CD14-positive monocyte (primary cell): ENCODE results near the gene KEL. TPM values are rescaled to one million over a fixed set of nuclear protein-coding genes. Genes with fewer than 3 reads are reported as not detected.

ENCODE experiments used
- DNase-seq, 3 donors: peaks; one replicate each; pipeline ENCODE4 v3.0.0-alpha.2; 2011 to 2022
- H2AFZ ChIP-seq: 2 replicates; pipeline ENCODE4 v1.6.0; 2012; ENCODE audit warnings: mild to moderate bottlenecking, low read depth, low read length, inconsistent platforms; ENCODE audit not compliant: insufficient read depth, poor library complexity, severe bottlenecking
- H3K27ac ChIP-seq, 2 donors: 1 replicate in 1 of 2; 2 replicates in 1 of 2; pipeline ENCODE4 v1.5.1; 2012 to 2013; ENCODE audit warnings: low read length in 2 of 2, control low read depth in 1 of 2, inconsistent platforms in 1 of 2, low read depth in 1 of 2, mild to moderate bottlenecking in 1 of 2
- H3K27me3 ChIP-seq, 2 donors: one replicate each; pipeline versions ENCODE4 v1.6.0 to v1.6.1; 2011 to 2013; ENCODE audit warnings: low read length in 2 of 2; ENCODE audit not compliant: control insufficient read depth in 2 of 2, insufficient read depth in 2 of 2
- H3K36me3 ChIP-seq, 2 donors: replicated peaks in 1 of 2; 1 replicate in 1 of 2; 2 replicates in 1 of 2; pipeline versions ENCODE4 v1.5.1 to v1.6.1; 2012 to 2013; ENCODE audit warnings: low read length in 2 of 2, control low read depth in 1 of 2, inconsistent platforms in 1 of 2, mild to moderate bottlenecking in 1 of 2; ENCODE audit not compliant: insufficient read depth in 2 of 2, control insufficient read depth in 1 of 2
- H3K4me1 ChIP-seq, 2 donors: 1 replicate in 1 of 2; 2 replicates in 1 of 2; pipeline versions ENCODE4 v1.5.1 to v1.6.1; 2012 to 2013; ENCODE audit warnings: low read length in 2 of 2, control low read depth in 1 of 2, inconsistent platforms in 1 of 2, mild to moderate bottlenecking in 1 of 2, moderate library complexity in 1 of 2; ENCODE audit not compliant: insufficient read depth in 2 of 2, control insufficient read depth in 1 of 2
- H3K4me2 ChIP-seq: replicated peaks from 2 replicates; pipeline ENCODE3; 2012; ENCODE audit warnings: low read length, moderate library complexity, mild to moderate bottlenecking; ENCODE audit not compliant: poor library complexity, severe bottlenecking; ENCODE audit errors: extremely low read depth
- H3K4me3 ChIP-seq, 3 experiments: fragments of 200-600 bp in 1 of 3; sonication (generic) in 1 of 3; replicated peaks in 1 of 3; 1 replicate in 2 of 3; 2 replicates in 1 of 3; pipeline ENCODE4 v1.5.1; 2011 to 2013; ENCODE audit warnings: low read length in 3 of 3, mild to moderate bottlenecking in 3 of 3, control low read depth in 2 of 3, low read depth in 2 of 3, inconsistent platforms in 1 of 3, moderate library complexity in 1 of 3
- H3K79me2 ChIP-seq: 2 replicates; pipeline ENCODE4 v1.6.0; 2012; ENCODE audit warnings: mild to moderate bottlenecking, control low read depth, inconsistent platforms, low read length, moderate library complexity; ENCODE audit not compliant: insufficient read depth
- H3K9ac ChIP-seq: 2 replicates; pipeline ENCODE4 v1.6.0; 2017; ENCODE audit warnings: low read length, mild to moderate bottlenecking; ENCODE audit not compliant: insufficient read depth, poor library complexity, severe bottlenecking
- H3K9me3 ChIP-seq, 2 donors: replicated peaks in 1 of 2; 1 replicate in 1 of 2; 2 replicates in 1 of 2; pipeline versions ENCODE4 v1.5.1 to v1.6.1; 2012 to 2013; ENCODE audit warnings: low read length in 2 of 2, control low read depth in 1 of 2; ENCODE audit not compliant: control insufficient read depth in 1 of 2, insufficient read depth in 1 of 2
- H4K20me1 ChIP-seq: 2 replicates; pipeline ENCODE4 v1.6.0; 2012; ENCODE audit warnings: mild to moderate bottlenecking, low read length, control low read depth, moderate library complexity; ENCODE audit not compliant: insufficient read depth
- H3K27ac Mint-ChIP-seq, 7 donors: one replicate each; pipeline ENCODE4 v1.8.0; 2020; ENCODE audit warnings: mild to moderate bottlenecking in 7 of 7, mixed read lengths in 7 of 7, moderate library complexity in 6 of 7, inconsistent platforms in 2 of 7
- H3K27me3 Mint-ChIP-seq, 3 donors: one replicate each; pipeline ENCODE4 v1.8.0; 2021 to 2022; ENCODE audit warnings: low read depth in 3 of 3, mild to moderate bottlenecking in 3 of 3, mixed read lengths in 3 of 3, moderate library complexity in 3 of 3, inconsistent platforms in 1 of 3
- H3K36me3 Mint-ChIP-seq, 2 donors: one replicate each; pipeline ENCODE4 v1.8.0; 2020; ENCODE audit warnings: mixed read lengths in 2 of 2, inconsistent platforms in 1 of 2, mild to moderate bottlenecking in 1 of 2
- H3K4me1 Mint-ChIP-seq: one replicate; pipeline ENCODE4 v1.8.0; 2020; ENCODE audit warnings: mild to moderate bottlenecking, mixed read lengths
- H3K4me3 Mint-ChIP-seq, 2 donors: one replicate each; pipeline ENCODE4 v1.8.0; 2020; ENCODE audit warnings: mild to moderate bottlenecking in 2 of 2, mixed read lengths in 2 of 2, moderate library complexity in 1 of 2
- H3K9me3 Mint-ChIP-seq, 7 donors: one replicate each; pipeline ENCODE4 v1.8.0; 2020 to 2022; ENCODE audit warnings: mixed read lengths in 7 of 7, mild to moderate bottlenecking in 6 of 7, moderate library complexity in 6 of 7, inconsistent platforms in 2 of 7
- CTCF ChIP-seq: fragments of 200-600 bp; IDR thresholded peaks from one replicate; pipeline ENCODE4 v1.8.0; 2022; ENCODE audit warnings: antibody characterized with exemption, mild to moderate bottlenecking
- WGBS: methylation state at CpG from one replicate; pipeline ENCODE4 v1.1.5; 2013; ENCODE audit warnings: missing lambda C conversion rate; ENCODE audit not compliant: insufficient coverage; 5-methylcytosine and 5-hydroxymethylcytosine counted together
- intact Hi-C, 2 donors: fragments of 100-400 bp; cut with micrococcal nuclease; formaldehyde crosslinking; loops; one replicate each; pipeline versions ENCODE4 v1.15.0 to v1.15.1; 2023
- polyA plus RNA-seq, 3 donors: library from polyadenylated mRNA; depleted of rRNA in 1 of 3; unstranded in 2 of 3; stranded (reverse) in 1 of 3; fragments of 300-500 nt in 2 of 3; fragments of >200 nt in 1 of 3; fragmentation: Illumina TruSeq in 2 of 3; gene quantifications; 1 replicate in 2 of 3; 2 replicates in 1 of 3; pipeline ENCODE4 v1.2.3, GENCODE V29; 2012 to 2021

KEL gene
- polyA plus RNA-seq, 3 donors, result 2.5 TPM; not detected in 2

GRCh38 chr7:142959202-142959601, 3.0 kb downstream of the KEL start:
- no peak overlapping the region for H3K4me3 Mint-ChIP-seq
- Histone ChIP-seq H3K9ac (no peak overlapping the region), H3K4me1 (no peaks in the 10 kb centered on the region)

GRCh38 chr7:142957723-142958122, 4.4 kb downstream of the KEL start:
- Mint-ChIP-seq H3K9me3 (peaks cover 22 to 35% (median 30%) of the 10 kb centered on the region in 7 donors), H3K27ac (no peak overlapping the region)
- intact Hi-C loops, result no loop called here

More at GRCh38 chr7:142959202-142959601, 3.0 kb downstream of the KEL start:
- H3K27me3 Mint-ChIP-seq, result peaks cover 6 to 12% (median 10%) of the 10 kb centered on the region in 3 donors
- Histone ChIP-seq H3K27me3 (no peaks in the 10 kb centered on the region), H3K4me3 (no peak overlapping the region), H3K9me3 (peaks cover 17 to 21% of the 10 kb centered on the region in 2 donors), H4K20me1 (no peaks in the 10 kb centered on the region), H2AFZ (no peak overlapping the region), H3K79me2 (no peaks in the 10 kb centered on the region), H3K4me2 (no peak overlapping the region), H3K36me3 (no peaks in the 10 kb centered on the region), H3K27ac (no peak overlapping the region)
- no peaks in the 10 kb centered on the region for H3K36me3 Mint-ChIP-seq
- TF ChIP-seq CTCF, result no peak
- intact Hi-C loops, result no loop called here
- H3K4me1 Mint-ChIP-seq, result peaks cover 2% of the 10 kb centered on the region
- H3K27ac Mint-ChIP-seq, result no peak overlapping the region
- peaks cover 19 to 28% (median 23%) of the 10 kb centered on the region in 7 donors for H3K9me3 Mint-ChIP-seq
- DNase-seq, result no peak

More at GRCh38 chr7:142957723-142958122, 4.4 kb downstream of the KEL start:
- no peaks in the 10 kb centered on the region for H3K27me3 ChIP-seq
- H2AFZ ChIP-seq, result no peak overlapping the region
- TF ChIP-seq CTCF, result no peak
- H3K4me2 ChIP-seq, result no peak overlapping the region
- Mint-ChIP-seq H3K27me3 (peaks cover 8 to 12% (median 11%) of the 10 kb centered on the region in 3 donors), H3K4me3 (no peak overlapping the region), H3K36me3 (no peaks in the 10 kb centered on the region), H3K4me1 (peaks cover 2% of the 10 kb centered on the region)
- no peak overlapping the region for H3K9ac ChIP-seq
- WGBS, result 26% methylated on average over 3 of the region's 8 CpGs
- H3K9me3 ChIP-seq, result peaks cover 22 to 24% of the 10 kb centered on the region in 2 donors
- no peaks in the 10 kb centered on the region for H3K36me3 ChIP-seq
- no peaks in the 10 kb centered on the region for H4K20me1 ChIP-seq
- no peak overlapping the region for H3K27ac ChIP-seq
- no peaks in the 10 kb centered on the region for H3K79me2 ChIP-seq
- DNase-seq, result peak in 2 of 3 donors; percentile 2 to 20
- H3K4me3 ChIP-seq, result no peak overlapping the region
- H3K4me1 ChIP-seq, result no peaks in the 10 kb centered on the region
